ENCODE results near the gene CCNH. TPM values are rescaled to one million over a fixed set of nuclear protein-coding genes. Genes with fewer than 3 reads are reported as not detected.

Gene CCNH
- total RNA-seq, 4 donors from 2014 or later: 48.1 to 77.4 (median 57.2) TPM

GRCh38 chr5:87410931-87411330 lies 1.8 kb downstream of the CCNH start:
- intact Hi-C loops (cut with DNase I; ENCODE audit: low total_unique reads): no loop called here
- Histone ChIP-seq H3K36me3 (peaks cover 0 to 32% of the 10 kb centered on the region in 2 donors), H3K4me3 (peak overlapping the region in 3 of 4 donors; percentile 75 to 92 (median 89)), H3K27ac (peak overlapping the region; percentile 92 to 99 (median 94)), H3K4me1 (peaks cover 11 to 21% of the 10 kb centered on the region in 2 donors), H3K27me3 (no peaks in the 10 kb centered on the region), H3K9me3 (no peaks in the 10 kb centered on the region)
- TF ChIP-seq POLR2A (IDR thresholded peaks at IDR 0.05) (no peak), CTCF (IDR thresholded peaks at IDR 0.05 in 4 of 5, conservative IDR thresholded peaks at IDR 0.05 in 1 of 5) (no peak)
- ATAC-seq: no peak
- in situ Hi-C loops (cut with MboI; ENCODE audit: low sequenced_read_pairs in 4 of 4): loop anchor here (25.0 kb wide), 3 partner anchors 349 to 1276 kb away; partner anchors contain the start of gene COX7C (in 4 of the 4)
- DNase-seq: no peak

GRCh38 chr5:87408204-87408603 lies 4.5 kb downstream of the CCNH start:
- in situ Hi-C loops (cut with MboI; ENCODE audit: low sequenced_read_pairs in 4 of 4) (loop anchor here (10.0 to 25.0 kb wide), 4 partner anchors 143 to 1279 kb away; partner anchors contain the start of genes COX7C (in 4 of the 4) and RASA1 (in 1 of the 4)), intact Hi-C loops (cut with DNase I; ENCODE audit: low total_unique reads) (loop anchor here (5.0 kb wide), 1 partner anchor 41 kb away; no protein-coding TSS in a partner anchor)
- H3K4me1 ChIP-seq: peaks cover 11 to 18% of the 10 kb centered on the region in 2 donors
- peaks cover 0 to 54% of the 10 kb centered on the region in 2 donors for H3K36me3 ChIP-seq
- no peak overlapping the region for H3K4me3 ChIP-seq
- H3K27me3 ChIP-seq: no peaks in the 10 kb centered on the region
- H3K9me3 ChIP-seq: no peaks in the 10 kb centered on the region
- no peak for ATAC-seq
- no peak overlapping the region for H3K27ac ChIP-seq
- no peak for DNase-seq
- TF ChIP-seq CTCF (IDR thresholded peaks at IDR 0.05 in 4 of 5, conservative IDR thresholded peaks at IDR 0.05 in 1 of 5) (no peak), POLR2A (IDR thresholded peaks at IDR 0.05) (no peak)

- no peak for DNase-seq
- in situ Hi-C loops (cut with MboI; ENCODE audit: low sequenced_read_pairs in 4 of 4) (loop anchor here (10.0 to 25.0 kb wide), 4 partner anchors 141 to 1282 kb away; partner anchors contain the start of genes COX7C (in 4 of the 4) and RASA1 (in 1 of the 4)), intact Hi-C loops (cut with DNase I; ENCODE audit: low total_unique reads) (loop anchor here (5.0 kb wide), 1 partner anchor 38 kb away; no protein-coding TSS in a partner anchor)
- no peaks in the 10 kb centered on the region for H3K9me3 ChIP-seq
- no peak overlapping the region for H3K4me3 ChIP-seq
- ATAC-seq: no peak
- no peaks in the 10 kb centered on the region for H3K27me3 ChIP-seq
- H3K36me3 ChIP-seq: peaks cover 0 to 80% of the 10 kb centered on the region in 2 donors
- no peak overlapping the region for H3K27ac ChIP-seq
- TF ChIP-seq POLR2A (IDR thresholded peaks at IDR 0.05): no peak
- no peak for TF ChIP-seq CTCF (IDR thresholded peaks at IDR 0.05 in 4 of 5, conservative IDR thresholded peaks at IDR 0.05 in 1 of 5)
- H3K4me1 ChIP-seq: peaks cover 0 to 5% of the 10 kb centered on the region in 2 donors
These were observed 7.1 kb downstream of the CCNH start for GRCh38 chr5:87405472-87406155.

- Histone ChIP-seq H3K36me3 (peaks cover 0 to 89% of the 10 kb centered on the region in 2 donors), H3K27me3 (no peaks in the 10 kb centered on the region), H3K27ac (no peak overlapping the region), H3K4me1 (peaks cover 0 to 7% of the 10 kb centered on the region in 2 donors), H3K9me3 (no peaks in the 10 kb centered on the region), H3K4me3 (no peak overlapping the region)
- in situ Hi-C loops (cut with MboI; ENCODE audit: low sequenced_read_pairs in 4 of 4): loop anchor here (10.0 to 25.0 kb wide), 4 partner anchors 140 to 1283 kb away; partner anchors contain the start of genes COX7C (in 4 of the 4) and RASA1 (in 1 of the 4)
- ATAC-seq (no peak), DNase-seq (no peak)
- TF ChIP-seq CTCF (IDR thresholded peaks at IDR 0.05 in 4 of 5, conservative IDR thresholded peaks at IDR 0.05 in 1 of 5): no peak
- TF ChIP-seq POLR2A (IDR thresholded peaks at IDR 0.05): no peak
- intact Hi-C loops (cut with DNase I; ENCODE audit: low total_unique reads): loop anchor here (5.0 kb wide), 1 partner anchor 332 kb away; no protein-coding TSS in a partner anchor
These were observed 8.4 kb downstream of the CCNH start for GRCh38 chr5:87404359-87404758.

Measured in gastrocnemius medialis (tissue), 4 donors.